Activated CD4-positive, alpha-beta T cell treated with anti-CD3 and anti-CD28 coated beads, Interleukin-2, amount 50 U/mL, for 48 hours (primary cell): ENCODE results near the gene ARHGAP22.

Experiments used
- DNase-seq, 2 experiments: peaks; one replicate each; pipeline ENCODE4 v3.0.0-alpha.2; 2020

Gene ARHGAP22

DNA sequence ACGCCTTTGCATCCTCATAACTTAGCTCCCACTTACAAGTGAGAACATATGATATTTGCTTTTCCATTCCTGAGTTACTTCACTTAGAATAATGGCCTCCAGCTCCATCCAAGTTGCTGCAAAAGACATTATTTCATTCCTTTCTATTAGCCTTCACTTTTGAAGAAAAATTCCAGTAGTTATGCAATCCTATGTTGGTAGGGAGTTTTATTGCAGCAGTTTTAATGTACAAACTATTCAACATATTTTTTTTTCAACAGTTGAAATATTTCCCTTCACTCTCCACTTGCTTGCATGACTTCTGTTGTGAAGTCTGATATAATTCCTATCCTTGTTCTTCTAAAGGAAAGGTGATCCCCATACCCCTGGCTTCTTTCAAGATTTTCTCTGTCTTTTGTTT lies 27.3 kb upstream of the ARHGAP22 start:
- DNase-seq = no peak

DNA sequence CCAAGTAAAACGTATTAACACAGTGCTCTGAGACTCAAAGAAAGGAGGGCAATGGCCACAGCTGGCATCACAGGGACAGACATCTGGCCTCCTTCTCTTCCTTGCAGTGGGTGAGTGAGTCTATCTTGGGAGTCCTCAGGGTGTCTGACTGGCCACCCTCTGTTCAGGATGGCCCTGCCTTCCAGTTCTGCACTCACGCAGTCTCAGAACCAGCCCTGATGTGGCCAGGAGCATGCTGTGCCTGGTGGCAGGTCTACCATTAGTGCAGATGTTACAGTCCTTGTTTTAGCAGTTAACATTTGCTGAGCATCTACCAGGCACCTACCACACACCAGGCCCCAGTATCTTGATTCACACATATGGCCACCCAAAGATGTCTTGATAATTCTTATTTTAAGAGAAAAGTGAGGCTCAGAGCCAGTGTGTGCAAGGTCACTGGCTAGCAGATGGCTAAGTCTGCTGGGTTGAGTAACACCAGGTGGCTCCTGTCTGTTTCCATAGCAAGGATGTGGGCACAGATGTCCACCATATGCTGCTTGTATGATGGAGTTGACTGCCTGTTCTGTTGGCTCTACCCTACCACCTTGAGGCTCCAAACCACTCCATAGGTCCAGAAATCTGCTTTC lies 23.2 kb upstream of the ARHGAP22 start:
- DNase-seq = no peak

DNA sequence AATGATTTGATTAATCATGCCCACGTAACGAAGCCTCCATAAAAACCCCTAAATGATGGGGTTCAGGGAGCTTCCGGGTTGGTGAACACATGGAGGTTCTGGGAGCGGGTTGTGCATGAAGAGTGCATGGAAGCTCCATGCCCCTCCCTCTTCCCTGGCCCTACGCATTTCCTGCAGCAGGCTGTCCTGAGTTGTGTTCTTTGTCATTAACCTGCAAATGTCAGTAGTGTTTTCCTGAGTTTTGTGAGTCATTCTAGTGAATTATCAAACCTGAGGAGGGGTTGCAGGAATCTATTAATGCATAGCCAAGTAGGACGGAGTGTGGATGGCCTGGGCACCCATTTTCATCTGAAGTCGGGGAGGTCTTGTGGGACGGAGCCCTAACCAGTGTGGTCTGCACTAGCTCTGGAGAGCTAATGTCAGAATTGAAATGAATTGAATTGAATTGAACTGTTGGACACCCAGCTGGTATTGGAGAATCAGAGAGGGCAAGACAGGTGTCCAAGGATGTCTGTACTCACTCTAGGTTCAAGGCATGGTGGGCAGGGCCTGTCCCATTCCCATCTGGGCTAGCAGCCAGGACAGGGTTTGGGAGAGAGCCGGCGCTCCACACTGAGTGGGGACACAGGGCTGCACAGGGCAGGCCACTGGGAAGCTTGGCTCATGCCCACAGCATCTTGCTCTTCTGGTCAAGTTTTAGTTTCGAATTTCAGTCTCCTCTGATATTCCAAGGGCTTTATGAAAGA lies 22.3 kb upstream of the ARHGAP22 start:
- DNase-seq = no peak

DNA sequence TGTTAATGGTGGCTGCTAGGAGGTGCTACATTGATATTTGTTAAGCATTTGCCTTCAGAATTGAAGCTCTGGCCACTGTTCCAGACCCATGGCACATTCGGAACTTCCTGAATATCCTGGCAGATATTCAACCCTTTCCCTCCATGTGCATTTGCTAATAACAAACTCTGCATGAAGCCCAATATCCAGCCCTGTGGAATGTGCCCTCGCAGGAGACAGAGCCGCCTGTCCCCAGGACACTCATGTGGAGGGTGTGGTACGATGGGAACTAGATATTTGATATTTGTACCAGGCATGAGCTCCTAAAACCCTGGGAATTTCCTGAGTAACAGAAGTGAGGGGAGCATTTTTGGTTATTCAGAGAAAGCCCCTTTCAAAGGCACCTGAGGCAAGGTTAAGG lies 21.6 kb upstream of the ARHGAP22 start:
- DNase-seq = no peak

DNA sequence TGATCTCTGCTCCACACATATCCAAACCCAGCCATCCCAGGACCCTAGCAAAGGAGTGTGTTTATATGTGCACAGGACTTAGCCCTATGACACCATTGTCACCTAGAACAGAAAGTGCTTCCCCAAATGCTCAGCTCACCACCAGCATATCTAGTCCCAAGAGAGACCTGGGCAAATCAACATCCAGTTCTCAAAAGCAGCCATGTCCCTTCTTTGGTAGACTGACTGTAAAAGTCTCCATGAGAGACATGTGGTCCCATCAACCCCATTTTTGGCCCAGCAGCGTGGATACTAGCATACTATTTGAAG lies 20.9 kb upstream of the ARHGAP22 start:
- no peak for DNase-seq

DNA sequence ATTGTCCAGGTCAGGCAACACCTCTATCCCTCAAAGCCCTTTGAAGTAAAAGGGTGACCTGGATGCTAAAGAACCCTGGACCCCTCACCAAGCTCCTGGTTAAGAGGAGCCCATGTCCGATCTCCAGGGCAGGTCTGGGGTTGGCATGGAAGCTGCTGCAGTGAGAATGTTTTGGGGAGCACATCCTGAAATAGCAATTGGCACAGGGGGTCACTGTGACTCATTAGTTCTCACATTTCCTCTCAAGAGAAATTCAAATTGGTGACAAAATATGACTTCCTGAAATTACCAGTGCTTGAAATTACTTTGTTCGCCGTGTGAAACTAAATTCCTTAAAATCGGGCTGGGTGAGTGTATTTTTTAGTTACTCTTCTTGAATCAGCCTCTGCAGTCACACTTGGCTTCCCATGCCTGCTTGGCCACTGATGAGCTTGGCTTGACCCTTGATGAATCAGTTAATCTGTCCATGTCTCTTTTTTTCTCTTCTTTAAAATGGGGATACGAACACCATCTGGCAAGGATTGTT lies 18.8 kb upstream of the ARHGAP22 start:
- DNase-seq = no peak

DNA sequence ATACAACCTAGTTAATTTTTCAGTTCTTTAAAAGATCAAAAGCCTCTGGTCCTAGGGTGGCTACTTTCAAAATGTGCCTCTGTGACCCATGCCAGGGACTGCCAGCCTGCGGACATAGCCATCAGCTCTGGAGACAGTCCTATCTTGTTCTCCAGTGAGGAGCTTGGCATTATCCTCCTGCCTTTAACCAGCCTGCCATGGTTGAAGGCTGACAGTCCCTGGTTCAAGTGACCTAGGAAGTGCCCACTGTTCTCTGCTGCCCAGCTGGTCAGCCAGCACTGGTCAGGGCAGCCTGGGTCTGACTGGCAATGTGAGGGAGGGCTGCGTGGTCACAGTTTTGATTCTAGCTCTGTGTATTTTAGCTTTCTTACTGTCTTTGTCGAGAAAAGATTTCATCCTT lies 18.1 kb upstream of the ARHGAP22 start:
- no peak for DNase-seq

DNA sequence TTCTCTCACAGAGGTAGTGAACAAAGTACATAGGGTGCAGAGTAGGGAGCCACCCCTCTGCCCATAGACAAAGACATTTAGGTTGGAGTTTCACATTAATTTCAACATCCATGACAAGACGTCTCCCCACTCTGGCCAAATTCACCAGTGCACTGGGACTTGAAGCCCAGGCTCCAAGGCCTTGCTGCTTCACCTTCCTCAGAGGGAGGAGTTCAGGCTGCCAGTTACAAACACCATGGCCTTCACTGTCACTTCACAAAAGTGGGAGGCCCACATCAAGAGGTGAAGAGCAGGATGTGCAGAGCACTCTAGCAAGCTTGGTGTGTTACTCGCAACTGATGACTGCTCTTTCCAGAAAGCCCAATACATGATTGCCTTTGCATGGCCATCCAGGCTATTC lies 15.8 kb upstream of the ARHGAP22 start:
- no peak for DNase-seq

DNA sequence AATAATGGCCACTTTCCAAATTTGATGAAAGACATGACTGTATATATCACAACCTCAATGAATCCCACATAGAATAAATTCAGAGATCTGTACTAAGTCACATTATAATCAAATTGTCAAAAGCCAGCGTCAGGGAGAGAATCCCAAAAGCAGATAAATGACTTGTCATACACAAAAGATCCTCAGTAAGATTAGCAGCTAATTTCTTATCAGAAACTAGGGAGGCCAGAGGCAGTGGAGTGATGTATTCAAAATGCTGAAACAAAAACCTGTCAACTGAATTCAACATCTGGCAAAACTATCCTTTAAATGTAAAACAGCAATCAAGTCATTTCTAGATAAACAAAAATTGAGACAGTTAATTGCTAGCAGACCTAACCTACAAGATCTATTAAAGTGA lies 11.6 kb upstream of the ARHGAP22 start:
- no peak for DNase-seq

DNA sequence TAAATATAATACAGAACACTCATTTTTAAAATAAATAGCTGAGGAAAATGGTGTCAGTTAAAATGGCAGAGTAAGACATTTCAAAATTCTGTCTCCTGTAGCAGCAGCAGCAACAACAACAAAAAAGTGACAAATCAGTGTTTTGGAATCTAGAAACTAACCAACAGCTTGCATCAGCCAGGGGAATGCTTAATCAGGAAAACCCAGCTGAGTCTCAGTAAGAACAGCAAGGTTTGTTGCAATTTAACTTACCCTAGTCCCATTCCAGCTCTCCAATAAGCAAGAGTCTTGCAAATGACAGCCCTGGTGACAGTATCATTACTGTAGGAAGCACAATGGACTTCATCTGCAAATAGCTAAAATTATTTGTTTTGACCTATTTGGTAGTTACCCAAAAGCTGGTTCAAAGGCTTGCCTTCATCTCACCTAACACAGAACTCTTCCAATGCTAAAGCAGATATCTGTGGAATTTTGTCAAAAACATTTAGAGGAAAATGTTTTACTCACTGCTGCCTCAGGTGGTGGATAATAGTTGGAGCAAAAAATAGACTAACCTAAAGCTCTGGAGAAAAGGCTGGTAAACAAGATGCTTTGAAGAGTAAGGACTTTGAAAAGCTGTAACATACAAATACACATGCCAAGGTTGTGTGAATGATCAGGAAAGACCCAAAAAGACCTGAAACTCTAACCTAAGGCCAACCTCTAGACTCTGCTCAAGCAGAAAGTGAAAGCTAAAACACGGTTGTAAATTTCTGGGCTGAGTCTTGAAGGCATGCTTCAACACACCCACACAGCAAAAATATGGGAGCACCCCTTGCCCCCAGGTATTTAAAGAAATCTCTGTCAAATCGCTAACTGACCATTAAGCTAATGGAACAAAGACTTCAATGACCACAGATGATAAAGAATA lies 9.9 kb upstream of the ARHGAP22 start:
- DNase-seq = no peak

DNA sequence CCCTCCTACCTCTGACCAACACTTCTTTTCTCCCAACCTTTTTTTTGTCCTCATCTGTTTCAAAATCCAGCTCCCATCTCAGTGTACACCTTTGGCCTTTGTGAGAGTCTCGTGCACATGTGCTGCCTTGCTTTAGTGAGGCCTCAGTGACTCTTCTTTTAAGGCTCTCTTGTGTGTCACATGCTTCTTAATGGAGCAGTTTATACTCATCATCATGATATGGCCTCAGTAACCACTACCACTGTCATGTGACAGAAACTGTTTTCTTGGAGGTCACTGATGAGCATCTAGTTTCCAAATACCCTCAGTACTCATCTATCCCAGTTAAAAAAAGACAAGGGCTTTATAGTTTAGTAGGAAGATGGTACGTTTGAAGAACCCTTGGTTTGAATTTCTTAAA lies 8.1 kb upstream of the ARHGAP22 start:
- no peak for DNase-seq

DNA sequence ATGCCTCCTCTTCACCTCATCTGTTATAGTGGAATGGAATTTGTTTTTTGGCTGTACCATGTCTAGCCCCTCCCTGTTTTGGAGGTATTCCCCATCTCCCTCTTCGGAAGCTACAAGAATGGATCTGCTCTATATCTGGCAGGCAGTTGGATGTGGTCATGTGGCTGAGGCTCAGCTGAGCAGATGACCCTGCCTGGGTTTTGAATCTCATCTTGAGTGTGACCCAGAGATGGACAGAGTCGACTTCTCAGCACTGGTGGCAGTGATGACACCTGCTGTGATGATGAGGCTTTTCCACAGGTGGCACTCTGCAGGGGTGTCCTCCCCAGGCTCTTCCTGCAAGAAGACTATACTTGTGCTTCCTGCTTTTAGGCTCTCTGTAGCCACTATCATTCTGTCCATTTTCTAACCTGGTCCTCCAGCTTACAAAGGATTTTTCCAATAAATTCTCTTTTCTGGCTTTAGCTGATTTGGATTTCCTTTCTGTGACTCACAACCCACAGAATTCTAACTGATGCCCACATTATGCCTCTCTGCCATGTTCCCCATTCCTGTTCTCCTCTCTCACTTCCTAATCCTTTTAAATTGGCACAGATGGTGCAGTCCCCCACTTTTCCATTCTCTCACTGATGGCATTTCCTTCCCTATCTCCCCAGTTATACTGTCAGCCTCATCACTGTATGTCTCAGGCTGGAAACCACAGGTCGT lies 7.5 kb upstream of the ARHGAP22 start:
- no peak for DNase-seq

DNA sequence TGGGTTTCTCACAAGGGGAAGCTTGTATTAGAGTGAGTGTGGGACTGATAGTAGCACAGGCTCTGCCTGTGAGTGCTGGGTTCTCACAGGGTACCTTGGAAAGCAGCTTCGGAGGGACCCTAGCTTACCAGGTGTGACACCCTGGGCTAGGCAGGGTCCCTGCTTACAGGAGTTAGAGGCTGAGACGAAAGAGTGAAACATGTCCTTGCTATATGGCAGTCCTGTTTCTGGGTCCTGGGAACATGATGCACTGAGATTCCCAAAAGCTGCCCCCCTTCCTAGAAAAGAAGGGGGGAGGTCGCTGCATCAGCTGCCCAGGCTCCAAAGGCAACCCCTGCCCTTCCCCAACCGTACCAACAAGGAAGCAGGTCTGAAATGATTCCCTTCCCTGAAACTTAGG lies 6.3 kb upstream of the ARHGAP22 start:
- no peak for DNase-seq

DNA sequence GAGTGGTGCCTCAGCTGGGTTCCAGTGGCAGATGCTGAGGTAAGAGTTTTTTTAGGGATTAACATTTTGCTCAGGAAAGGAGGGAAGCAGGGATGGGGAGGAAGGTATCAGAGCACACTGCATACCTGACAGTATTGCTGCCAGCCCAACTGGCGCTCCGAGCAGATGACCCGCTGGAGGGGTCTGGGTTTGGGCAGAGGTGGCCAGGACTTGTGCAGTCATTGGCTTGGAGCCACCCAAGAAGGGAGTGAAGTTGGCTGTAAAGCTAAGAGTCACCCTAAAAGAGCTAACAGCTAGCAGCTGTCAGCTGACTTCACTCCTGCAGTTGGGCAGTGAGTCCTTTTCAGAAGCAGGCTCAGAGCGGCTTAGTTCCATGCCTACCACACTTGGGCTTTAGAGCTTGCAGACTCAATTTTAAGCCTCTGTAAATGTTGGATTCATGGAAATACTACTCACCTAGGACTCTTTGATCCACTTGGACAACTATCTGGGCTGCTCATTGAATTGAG lies 5.8 kb upstream of the ARHGAP22 start:
- no peak for DNase-seq

DNA sequence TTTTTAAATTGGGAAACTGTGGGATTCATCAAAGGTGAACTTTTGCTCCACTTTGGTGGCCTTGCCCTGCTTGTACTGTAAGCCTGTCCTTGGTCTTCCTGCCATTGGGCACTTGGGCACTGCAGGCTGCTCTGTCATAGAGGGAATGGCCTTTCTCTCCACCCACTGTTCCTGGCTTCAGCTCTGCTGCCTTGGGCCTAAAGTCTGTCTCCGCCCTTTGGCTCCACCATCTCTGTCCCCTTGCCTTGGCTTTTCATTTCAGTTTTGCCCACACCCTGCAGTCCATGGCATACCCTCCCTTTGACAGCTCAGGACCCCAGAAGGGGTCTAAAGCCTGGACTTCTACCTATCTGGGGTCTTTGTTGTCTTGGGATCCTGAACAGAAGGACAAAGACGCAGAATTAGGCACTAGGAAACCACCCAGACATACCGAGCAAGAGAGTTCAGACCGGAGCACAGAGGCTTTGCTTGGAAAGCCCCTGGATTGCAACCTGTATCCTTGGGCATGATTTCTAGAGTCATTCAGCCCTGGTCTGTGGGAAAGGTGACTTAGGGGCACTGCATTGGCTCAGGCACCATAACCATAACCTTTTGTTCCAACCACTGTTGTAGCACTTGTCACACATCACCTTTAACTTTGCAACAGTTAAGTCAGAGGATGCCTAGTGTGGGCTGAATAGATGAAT lies 5.2 kb upstream of the ARHGAP22 start:
- DNase-seq = no peak

DNA sequence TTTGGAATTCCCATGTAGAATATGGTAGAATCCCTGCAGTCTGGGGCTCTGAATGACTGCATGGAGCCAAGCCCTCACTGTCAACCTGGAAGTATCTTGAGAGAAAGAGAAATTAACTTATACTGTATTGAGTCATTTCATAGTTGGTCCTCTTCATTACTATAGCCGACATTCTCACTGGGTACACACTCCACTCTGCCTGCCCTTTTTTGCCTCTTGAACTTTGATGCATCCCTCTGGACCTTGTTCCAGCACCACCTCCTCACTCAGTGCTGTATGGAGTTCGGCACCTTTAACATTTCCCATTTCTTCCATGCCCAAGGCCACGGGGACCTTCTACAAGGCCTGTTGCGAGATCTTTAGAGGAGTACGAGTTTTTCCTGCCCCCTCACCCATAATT lies 4.6 kb upstream of the ARHGAP22 start:
- DNase-seq = no peak

DNA sequence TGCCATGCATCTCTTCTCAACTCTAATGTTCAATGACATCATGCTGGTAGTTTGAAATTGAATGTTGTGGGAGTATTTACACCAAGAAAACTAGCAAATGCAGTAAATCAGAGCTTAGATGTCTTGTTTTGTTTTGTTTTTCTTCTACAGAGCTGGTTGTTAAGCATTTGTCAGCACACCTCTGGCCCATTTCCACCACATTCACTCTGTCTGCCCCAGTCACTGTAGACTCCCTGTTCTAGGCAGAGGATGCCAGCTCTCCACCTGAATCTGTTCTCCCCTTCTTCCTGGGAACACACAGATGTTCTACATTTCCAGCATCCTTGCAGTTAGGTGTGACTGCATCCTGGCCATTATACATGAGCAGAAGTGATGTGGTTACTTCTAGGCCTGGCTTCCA lies 4.1 kb upstream of the ARHGAP22 start:
- DNase-seq = no peak

DNA sequence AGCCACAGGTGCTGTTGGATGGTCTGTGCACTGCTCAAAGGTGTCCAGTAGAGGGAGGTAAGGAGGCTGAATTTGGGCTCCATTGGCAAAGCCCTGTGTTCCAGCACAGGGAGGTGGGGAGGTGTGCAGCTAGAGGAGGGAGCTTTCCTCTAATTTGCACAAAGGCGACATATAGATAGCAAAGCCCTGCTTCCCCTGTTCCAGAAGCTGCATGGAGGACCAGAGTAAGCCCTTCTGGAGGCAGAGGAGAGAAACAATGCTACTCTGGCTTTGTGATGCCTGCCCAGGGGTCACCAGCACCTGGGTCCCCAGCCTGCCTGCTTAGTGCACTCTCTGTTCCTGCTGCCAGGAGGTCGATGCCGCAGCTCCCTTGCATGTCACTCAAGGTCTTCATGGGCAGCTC lies 3.4 kb upstream of the ARHGAP22 start:
- DNase-seq = peak; percentile 37 to 46

DNA sequence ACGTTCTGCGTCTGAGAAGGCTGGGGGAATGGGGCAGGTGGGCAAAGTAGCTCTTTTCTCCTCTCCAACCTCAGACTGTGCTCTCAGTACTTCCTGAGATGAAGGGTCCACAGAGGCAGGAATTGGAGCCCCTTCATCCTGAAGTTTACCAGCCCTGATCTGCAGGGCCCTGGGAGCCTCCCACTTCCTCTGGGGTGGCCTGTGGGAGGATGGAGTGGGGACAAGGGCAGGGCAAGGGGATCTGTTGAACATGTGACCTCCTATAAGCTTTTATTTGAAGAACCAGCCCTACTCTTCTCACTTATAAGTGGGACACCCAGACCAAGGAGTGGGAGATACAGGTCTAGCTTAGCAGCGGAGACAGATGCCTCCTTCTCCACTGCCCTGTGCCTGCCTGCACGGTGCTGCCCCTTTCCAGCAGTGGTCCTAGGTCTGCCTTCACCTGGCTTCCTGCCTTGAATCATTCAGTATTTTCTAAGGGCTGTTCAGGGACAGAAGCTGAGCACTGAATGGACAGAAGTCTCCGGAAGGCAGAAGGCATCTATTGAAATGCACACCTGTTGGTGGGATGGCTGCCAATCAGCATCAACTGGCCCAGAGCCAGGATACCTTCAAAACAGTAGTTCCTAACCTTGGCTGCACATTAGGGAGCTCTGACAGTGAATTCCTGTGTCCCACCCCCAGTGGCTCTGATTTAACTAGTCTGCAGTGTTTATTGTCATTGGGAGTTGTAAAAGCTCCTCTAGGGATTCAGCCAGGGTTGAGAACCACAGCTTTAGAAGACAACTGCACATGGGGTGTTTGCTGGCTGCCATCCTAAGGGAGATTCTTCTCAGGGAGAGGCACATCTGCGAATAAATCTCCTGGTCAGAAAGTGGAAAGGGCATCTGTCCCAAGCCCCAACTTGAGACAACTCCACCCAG lies 2.7 kb upstream of the ARHGAP22 start:
- no peak for DNase-seq

DNA sequence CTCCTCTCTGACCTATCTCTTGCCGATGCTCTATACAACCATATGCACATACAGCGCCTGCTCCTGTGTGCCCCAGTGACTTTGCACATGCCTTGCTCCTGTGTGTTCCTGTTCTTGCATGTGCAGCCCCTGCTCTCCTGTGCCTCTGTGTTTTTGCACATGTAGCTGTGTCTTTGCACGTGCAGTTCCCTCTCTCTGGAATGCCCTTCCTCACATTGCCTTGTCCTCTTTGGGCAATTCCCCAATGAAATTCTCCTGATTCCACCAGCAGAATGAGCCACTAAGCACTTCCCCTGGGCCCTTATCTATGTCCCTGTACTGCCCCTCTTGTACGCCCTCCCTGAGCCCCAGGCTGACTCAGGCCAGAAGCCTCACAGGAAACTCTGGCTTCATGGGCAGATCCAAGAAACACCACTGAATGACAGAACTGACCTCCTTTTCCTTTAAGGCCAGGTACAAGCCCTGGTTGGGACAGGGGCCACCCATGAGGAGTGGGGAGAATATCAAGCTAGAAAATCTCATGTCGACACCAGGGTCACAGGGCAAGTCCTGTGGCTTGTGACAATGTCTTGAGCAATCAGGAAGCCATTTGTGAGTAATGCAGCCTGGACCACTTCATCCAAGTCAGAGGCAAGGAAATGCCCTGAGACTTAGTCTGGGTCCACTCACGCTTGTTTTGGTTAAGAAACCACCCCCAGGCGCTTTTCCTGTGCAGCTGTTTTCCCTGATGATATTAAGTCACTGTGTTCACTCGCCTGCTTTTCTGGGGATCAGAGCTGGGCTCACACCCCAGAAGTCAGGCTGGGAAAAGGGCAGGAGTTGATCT lies 1.9 kb upstream of the ARHGAP22 start:
- no peak for DNase-seq
